Measurements from ENCODE around the gene PDK1.

- TF ChIP-seq, protein P1, sequence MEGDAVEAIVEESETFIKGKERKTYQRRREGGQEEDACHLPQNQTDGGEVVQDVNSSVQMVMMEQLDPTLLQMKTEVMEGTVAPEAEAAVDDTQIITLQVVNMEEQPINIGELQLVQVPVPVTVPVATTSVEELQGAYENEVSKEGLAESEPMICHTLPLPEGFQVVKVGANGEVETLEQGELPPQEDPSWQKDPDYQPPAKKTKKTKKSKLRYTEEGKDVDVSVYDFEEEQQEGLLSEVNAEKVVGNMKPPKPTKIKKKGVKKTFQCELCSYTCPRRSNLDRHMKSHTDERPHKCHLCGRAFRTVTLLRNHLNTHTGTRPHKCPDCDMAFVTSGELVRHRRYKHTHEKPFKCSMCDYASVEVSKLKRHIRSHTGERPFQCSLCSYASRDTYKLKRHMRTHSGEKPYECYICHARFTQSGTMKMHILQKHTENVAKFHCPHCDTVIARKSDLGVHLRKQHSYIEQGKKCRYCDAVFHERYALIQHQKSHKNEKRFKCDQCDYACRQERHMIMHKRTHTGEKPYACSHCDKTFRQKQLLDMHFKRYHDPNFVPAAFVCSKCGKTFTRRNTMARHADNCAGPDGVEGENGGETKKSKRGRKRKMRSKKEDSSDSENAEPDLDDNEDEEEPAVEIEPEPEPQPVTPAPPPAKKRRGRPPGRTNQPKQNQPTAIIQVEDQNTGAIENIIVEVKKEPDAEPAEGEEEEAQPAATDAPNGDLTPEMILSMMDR (conservative IDR thresholded peaks at IDR 0.05; ENCODE audit: low read depth in 2 of 2) = no peak
- TF ChIP-seq POLR2AphosphoS5 (IDR thresholded peaks at IDR 0.05; ENCODE audit: low read depth) (no peak), JUNB (IDR thresholded peaks at IDR 0.05; ENCODE audit: unreplicated experiment) (no peak), EZH2 (IDR thresholded peaks at IDR 0.05; ENCODE audit: low read depth, unreplicated experiment) (no peak), CREB1 (CRISPR knock-in tag; IDR thresholded peaks at IDR 0.05; ENCODE audit: low read depth) (no peak), ZNF331 (CRISPR knock-in tag; IDR thresholded peaks at IDR 0.05; ENCODE audit: low read depth) (no peak)
- TF ChIP-seq, protein P2, sequence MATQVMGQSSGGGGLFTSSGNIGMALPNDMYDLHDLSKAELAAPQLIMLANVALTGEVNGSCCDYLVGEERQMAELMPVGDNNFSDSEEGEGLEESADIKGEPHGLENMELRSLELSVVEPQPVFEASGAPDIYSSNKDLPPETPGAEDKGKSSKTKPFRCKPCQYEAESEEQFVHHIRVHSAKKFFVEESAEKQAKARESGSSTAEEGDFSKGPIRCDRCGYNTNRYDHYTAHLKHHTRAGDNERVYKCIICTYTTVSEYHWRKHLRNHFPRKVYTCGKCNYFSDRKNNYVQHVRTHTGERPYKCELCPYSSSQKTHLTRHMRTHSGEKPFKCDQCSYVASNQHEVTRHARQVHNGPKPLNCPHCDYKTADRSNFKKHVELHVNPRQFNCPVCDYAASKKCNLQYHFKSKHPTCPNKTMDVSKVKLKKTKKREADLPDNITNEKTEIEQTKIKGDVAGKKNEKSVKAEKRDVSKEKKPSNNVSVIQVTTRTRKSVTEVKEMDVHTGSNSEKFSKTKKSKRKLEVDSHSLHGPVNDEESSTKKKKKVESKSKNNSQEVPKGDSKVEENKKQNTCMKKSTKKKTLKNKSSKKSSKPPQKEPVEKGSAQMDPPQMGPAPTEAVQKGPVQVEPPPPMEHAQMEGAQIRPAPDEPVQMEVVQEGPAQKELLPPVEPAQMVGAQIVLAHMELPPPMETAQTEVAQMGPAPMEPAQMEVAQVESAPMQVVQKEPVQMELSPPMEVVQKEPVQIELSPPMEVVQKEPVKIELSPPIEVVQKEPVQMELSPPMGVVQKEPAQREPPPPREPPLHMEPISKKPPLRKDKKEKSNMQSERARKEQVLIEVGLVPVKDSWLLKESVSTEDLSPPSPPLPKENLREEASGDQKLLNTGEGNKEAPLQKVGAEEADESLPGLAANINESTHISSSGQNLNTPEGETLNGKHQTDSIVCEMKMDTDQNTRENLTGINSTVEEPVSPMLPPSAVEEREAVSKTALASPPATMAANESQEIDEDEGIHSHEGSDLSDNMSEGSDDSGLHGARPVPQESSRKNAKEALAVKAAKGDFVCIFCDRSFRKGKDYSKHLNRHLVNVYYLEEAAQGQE (IDR thresholded peaks at IDR 0.05; ENCODE audit: unreplicated experiment) = no peak
Observed at GRCh38 chr2:172655838-172656573, 100.1 kb downstream of the PDK1 start.
